ENCODE measurements around the gene SPTBN5.

SPTBN5 gene

DNA sequence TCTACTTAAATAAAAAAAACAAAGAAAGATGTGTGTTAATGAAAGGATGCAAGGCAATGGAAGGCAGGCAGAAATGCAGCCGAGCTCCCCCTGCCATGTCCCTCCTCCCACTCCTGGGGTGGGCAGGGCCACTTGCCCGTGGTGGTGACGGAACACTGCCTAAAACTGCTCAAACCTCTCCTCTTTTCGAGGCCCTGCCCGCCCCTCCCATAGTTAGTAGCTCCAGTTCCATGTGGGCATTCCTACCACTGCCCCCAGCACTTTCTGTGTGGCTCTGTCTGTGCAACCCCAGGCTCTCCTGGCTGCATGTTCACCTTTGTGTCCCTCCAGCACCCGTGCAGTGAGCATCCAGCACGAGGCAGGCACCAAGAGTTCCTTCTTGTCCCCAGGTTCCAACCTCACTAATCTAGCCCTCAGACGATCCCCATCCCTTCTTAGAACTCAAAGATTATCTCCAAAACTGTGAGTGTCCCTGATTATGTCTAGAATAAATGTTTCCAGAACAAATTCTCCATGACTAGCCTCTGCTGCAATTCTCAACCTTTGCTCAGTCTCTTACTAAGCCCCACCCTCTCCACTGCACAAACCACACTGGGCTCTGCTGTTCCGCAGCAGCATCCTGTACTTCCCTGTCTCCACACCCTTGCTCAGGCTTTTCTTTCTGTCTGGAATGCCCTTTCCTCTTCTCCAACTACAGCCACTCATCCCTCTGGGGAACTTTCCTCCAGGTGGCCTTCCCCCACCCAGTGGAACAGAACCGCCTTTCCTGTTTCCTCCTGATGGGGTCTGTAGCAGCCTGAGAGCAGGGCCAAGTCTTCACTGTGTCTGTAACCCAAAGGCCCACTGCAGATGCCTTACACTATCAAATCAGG, 32.6 kb upstream of the SPTBN5 start:
- in situ Hi-C loops (cut with HindIII; ENCODE audit: low sequenced_read_pairs), result no loop called here

- in situ Hi-C loops (cut with HindIII; ENCODE audit: low sequenced_read_pairs), result no loop called here
These were observed 31.3 kb upstream of the SPTBN5 start for GRCh38 chr15:41925086-41925608.

GRCh38 chr15:41923401-41923997, 29.6 kb upstream of the SPTBN5 start:
- in situ Hi-C loops (cut with HindIII; ENCODE audit: low sequenced_read_pairs), result no loop called here

- in situ Hi-C loops (cut with HindIII; ENCODE audit: low sequenced_read_pairs), result no loop called here
These were observed 28.5 kb upstream of the SPTBN5 start for GRCh38 chr15:41922353-41922752.

DNA sequence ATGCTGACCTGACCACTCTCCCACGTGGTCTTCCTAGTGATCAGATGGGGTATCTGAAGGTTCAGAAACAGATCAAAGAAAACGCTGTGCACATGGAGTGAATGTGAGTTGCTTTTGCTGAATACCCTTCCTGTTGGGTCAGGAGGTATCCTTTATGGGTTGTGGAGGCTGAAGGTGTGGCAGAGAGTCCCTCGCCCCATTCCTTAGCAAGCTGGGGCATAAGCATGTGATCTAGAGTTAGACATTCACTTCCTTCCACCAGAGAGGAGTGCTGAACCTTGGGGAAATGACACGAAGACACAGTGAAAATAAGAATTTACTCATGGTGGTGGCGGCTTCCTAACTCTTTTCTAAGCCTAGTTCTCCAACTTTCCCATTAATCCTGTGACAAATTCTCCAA, 27.8 kb upstream of the SPTBN5 start:
- in situ Hi-C loops (cut with HindIII; ENCODE audit: low sequenced_read_pairs), result no loop called here

GRCh38 chr15:41921167-41921566, 27.3 kb upstream of the SPTBN5 start:
- in situ Hi-C loops (cut with HindIII; ENCODE audit: low sequenced_read_pairs), result no loop called here

DNA sequence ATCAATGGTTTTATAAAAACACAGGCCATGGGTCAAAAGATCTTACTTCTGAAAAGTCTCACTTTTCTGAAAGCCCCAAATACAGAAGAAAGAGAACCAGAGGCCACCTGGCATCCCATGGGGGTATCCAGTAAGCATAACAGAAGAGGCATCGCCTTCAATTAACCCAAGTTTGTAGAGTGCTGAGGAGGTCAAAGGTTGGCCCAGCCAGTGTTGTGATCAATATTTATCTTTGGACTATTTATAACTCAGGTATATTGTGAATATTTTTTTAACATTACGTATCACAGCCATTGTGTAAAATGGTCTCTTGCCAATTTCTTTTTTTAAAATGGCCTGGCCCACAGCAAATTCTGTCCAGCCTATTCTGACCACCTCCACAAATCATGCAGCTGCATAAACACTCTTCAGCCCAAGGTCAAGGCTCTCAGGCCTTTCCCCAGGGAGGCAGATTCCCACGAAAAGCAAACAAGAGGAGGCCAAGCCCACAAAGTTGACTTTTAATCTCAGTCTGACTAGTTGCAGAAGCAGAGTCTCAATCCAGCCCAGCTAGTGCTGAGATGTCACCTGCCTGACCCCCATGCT, 26.2 kb upstream of the SPTBN5 start:
- in situ Hi-C loops (cut with HindIII; ENCODE audit: low sequenced_read_pairs), result no loop called here

DNA sequence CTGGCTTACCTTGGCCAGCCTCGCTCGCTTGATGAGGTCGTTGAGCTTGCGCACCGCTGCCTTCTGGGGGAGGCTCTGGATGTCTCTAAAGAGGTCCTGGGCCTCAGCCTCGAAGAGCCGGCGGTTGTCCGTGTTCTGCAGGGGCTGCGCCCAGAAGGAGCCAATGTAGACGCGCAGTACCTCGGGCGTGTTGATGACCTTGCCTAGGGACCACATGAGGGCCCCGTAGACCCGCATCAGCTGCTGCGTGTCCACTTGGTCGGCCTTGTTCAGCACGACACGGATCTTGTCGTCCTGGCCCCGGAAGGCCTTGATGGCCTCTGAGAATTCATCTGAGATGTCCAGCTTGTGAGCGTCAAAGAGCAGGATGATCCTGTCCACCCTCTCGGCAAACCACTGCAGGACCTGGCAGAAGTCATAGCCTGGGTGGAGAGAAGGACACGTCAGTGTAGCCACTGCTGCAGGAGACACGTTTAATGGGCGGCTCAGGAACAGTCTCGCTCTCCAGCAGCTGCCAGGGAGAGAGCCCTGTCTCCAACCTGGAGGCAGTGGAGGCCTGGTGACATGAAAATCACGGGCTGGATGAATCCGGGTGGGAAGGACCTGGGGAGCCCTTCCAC, 25.5 kb upstream of the SPTBN5 start:
- in situ Hi-C loops (cut with HindIII; ENCODE audit: low sequenced_read_pairs), result no loop called here

DNA sequence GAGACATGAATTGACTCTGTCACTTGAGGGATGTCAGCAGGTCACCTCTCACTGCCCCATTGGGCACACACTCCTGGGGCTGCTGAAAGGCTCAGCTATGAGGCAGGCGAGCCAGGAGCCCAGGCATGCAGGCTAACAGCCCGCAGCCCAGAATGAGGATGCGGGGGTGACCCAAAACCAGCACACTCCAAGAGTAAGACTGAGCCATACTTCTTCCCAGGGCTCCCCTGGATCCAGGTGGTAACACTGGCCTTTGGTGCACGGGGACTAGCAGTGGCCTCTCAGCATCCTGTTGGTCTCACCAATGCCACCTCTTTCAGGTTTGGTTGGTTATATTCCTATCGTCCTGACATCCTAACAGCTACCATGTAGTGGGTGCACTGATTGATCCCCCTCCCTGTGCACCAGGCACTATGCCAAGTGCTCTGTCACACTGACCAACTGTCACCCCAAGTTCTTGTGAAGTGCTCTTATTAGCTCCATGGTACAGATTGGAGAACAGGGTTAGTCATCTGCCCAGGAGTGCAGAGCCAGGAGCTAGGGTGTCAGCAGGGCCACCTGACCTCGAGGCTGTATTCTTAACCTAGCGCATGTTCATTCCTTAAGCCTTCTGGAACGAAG, 24.8 kb upstream of the SPTBN5 start:
- in situ Hi-C loops (cut with HindIII; ENCODE audit: low sequenced_read_pairs), result no loop called here

GRCh38 chr15:41917767-41918430, 24.0 kb upstream of the SPTBN5 start:
- in situ Hi-C loops (cut with HindIII; ENCODE audit: low sequenced_read_pairs), result no loop called here

GRCh38 chr15:41915255-41915994, 21.6 kb upstream of the SPTBN5 start:
- in situ Hi-C loops (cut with HindIII; ENCODE audit: low sequenced_read_pairs), result no loop called here

DNA sequence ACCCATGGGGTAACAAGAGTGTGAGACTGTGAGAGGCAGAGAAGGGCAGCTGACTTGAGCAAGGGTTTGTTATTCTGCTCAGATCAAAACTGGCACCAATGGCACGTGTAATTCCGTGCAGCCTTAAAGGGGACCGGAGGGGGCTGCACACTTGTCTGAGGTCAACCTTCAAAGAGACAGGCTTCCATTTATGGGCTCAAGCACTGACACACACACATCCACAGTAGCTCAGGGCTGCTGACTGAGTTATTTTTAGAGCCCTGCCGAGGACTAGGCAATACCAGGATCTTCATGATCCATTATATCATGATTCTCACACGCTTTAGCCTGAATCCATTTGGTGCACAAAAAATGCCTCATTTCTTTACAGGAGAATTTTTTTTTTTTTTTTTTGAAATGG, 20.6 kb upstream of the SPTBN5 start:
- in situ Hi-C loops (cut with HindIII; ENCODE audit: low sequenced_read_pairs), result no loop called here

DNA sequence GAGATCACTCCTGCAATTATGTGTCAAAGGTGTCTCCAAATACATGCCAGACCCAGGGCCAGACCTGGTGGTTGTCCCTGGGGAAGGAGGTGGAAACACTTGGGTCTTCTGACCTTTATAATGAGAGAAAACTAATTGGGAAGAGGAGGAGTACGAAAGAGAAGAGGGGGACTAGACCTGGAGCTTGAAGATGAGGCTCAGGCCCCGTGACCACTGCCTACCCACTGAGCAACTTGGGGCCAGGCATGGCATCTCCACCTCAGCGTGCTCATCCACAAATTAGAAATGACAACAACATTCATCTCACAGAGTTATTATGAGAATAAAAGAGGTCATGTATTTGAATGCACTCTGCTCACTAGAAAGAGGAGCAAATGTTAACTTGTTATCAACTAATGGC, 19.4 kb upstream of the SPTBN5 start:
- in situ Hi-C loops (cut with HindIII; ENCODE audit: low sequenced_read_pairs), result no loop called here

GRCh38 chr15:41911691-41912345, 18.0 kb upstream of the SPTBN5 start:
- in situ Hi-C loops (cut with HindIII; ENCODE audit: low sequenced_read_pairs), result no loop called here

DNA sequence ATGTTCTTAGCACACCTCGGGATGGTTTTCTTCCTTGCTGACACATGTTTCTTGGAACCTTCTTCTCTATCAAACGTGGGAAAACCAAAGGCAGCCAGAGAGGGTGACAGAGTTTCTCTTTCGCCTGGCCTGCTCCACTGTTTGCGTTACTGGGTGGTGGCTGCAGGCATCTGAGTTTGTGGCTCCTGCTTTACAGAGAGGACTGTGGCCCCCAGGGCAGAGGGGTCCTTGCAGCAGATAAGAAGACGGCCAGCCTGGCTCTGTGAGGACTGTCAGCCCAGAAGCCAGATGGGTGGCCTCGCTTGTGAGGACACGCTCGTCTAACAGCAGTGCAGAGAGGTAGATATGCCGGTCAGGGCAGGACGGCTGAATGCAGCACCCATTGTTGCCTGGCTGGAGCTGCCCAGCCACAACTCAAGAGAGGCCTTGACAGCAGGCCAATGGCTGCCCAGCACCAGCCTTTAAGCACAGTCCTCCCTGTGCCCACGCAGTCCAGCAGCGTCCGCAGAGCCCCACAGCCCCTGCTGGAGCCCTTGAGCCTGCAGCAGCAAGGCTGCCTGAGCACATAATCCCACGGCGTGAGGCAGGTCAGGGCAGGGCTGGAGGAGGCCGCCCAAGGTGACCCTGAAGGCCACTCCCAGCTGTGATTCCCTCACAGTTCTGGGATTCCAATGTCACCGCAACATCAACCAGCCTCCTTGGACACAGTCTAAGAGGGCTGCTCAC, 15.0 kb upstream of the SPTBN5 start:
- in situ Hi-C loops (cut with HindIII; ENCODE audit: low sequenced_read_pairs), result no loop called here

DNA sequence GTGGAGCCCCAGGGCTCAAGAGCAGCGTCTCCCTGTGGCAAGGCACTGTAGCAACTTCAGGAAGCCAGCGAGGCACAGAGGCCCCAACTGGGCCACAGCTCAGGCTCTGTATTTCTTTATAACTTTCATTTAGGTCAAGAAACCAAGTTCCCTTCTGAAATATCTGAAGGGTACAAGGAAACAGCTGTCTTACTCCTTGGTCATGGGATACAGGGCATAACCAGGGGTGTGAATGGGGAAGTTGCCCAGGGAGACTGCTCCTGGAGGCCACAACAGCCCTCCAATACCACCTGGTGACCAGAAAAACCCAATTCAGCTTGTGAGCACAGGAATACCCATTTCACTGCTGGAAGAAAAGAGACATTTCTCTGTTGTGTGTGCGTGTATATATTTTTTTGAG, 13.3 kb upstream of the SPTBN5 start:
- in situ Hi-C loops (cut with HindIII; ENCODE audit: low sequenced_read_pairs), result no loop called here

DNA sequence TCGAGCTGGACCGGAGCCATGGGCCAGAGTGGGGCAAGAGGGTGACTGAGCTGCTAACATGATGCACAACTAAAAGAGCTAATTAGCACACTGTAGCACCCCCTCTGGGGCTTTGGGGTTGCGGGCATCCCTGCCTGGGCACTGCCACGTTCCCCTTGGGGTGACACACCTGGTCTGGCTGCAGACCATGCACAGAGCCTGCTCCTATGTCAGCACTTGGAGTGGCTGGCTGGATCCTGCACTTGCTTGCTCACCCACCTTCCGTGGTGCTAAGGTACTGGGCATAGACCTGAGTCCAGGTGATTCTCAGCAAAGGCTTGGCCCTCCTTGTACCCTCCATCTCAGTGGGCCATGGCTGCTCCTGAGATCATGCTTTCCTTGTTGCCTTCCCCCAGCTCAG, 12.8 kb upstream of the SPTBN5 start:
- in situ Hi-C loops (cut with HindIII; ENCODE audit: low sequenced_read_pairs), result no loop called here

- in situ Hi-C loops (cut with HindIII; ENCODE audit: low sequenced_read_pairs), result no loop called here
These were observed 11.4 kb upstream of the SPTBN5 start for GRCh38 chr15:41905036-41905793.

Data from DLD1 (cell line).